Smooth muscle cell (in vitro differentiated cells): ENCODE data around the gene TRPC4. TPM values are rescaled to one million over a fixed set of nuclear protein-coding genes. Genes with fewer than 3 reads are reported as not detected.
A peak's percentile ranks its signal among the peaks of the same experiment; 100 is the strongest.

Experiments
- DNase-seq: peaks from one replicate; lab custom pipeline; 2025; ENCODE audit not compliant: unreplicated experiment; lab: John Stamatoyannopoulos, UW
- H2AFZ ChIP-seq: fragments of 200-600 bp; sonication (generic); 2 replicates; pipeline ENCODE4 v1.6.0; 2016; ENCODE audit warnings: antibody characterized with exemption, low read depth, mild to moderate bottlenecking
- H3F3A ChIP-seq: fragments of 200-600 bp; sonication (generic); 2 replicates; pipeline ENCODE4 v1.6.0; 2017; ENCODE audit warnings: antibody characterized with exemption, low read depth
- H3K27ac ChIP-seq: fragments of 200-600 bp; sonication (generic); 2 replicates; pipeline ENCODE4 v1.5.1; 2016; ENCODE audit warnings: low read depth, mild to moderate bottlenecking
- H3K27me3 ChIP-seq: fragments of 200-600 bp; sonication (generic); 2 replicates; pipeline ENCODE4 v1.6.1; 2016; ENCODE audit warnings: low read depth, mild to moderate bottlenecking
- H3K36me3 ChIP-seq: fragments of 200-600 bp; sonication (generic); 2 replicates; pipeline ENCODE4 v1.5.1; 2016; ENCODE audit warnings: low read depth
- H3K4me1 ChIP-seq: fragments of 200-600 bp; sonication (generic); 2 replicates; pipeline ENCODE4 v1.5.1; 2016; ENCODE audit warnings: low read depth
- H3K4me2 ChIP-seq: fragments of 200-600 bp; sonication (generic); 2 replicates; pipeline ENCODE4 v1.6.0; 2016; ENCODE audit warnings: mild to moderate bottlenecking
- H3K4me3 ChIP-seq: fragments of 200-600 bp; sonication (generic); 2 replicates; pipeline ENCODE4 v1.5.1; 2016; ENCODE audit warnings: mild to moderate bottlenecking
- H3K79me2 ChIP-seq: fragments of 200-600 bp; sonication (generic); 2 replicates; pipeline ENCODE4 v1.6.0; 2016; ENCODE audit warnings: low read depth, mild to moderate bottlenecking
- H3K9ac ChIP-seq: fragments of 200-600 bp; sonication (generic); 2 replicates; pipeline ENCODE4 v1.6.0; 2016; ENCODE audit warnings: low read depth
- H3K9me3 ChIP-seq: fragments of 200-600 bp; sonication (generic); replicated peaks from 2 replicates; pipeline ENCODE4 v1.5.1; 2016; ENCODE audit warnings: low read depth
- H4K20me1 ChIP-seq: fragments of 200-600 bp; sonication (generic); 2 replicates; pipeline ENCODE4 v1.6.0; 2016; ENCODE audit warnings: low read depth
- WGBS: methylation state at CpG from one replicate; pipeline ENCODE4 v1.1.7; 2016; ENCODE audit warnings: low lambda C conversion rate; 5-methylcytosine and 5-hydroxymethylcytosine counted together
- polyA plus RNA-seq: library from polyadenylated mRNA; unstranded; fragments of >200 nt; fragmentation: Nextera tagmentation; extraction: Ambion mirVana; gene quantifications from 2 replicates; pipeline ENCODE4 v1.2.1, GENCODE V29; 2016
- total RNA-seq: library from RNA; depleted of rRNA; stranded (reverse); fragments of >200 nt; gene quantifications from 2 replicates; pipeline ENCODE4 v1.2.3, GENCODE V29; 2014
- TF ChIP-seq, protein P1 (sequence below): fragments of 200-600 bp; sonication (generic); IDR thresholded peaks from 2 replicates; pipeline ENCODE4 v1.5.1; 2017; ENCODE audit warnings: borderline replicate concordance, mild to moderate bottlenecking, antibody characterized with exemption; ENCODE audit not compliant: insufficient read depth, poor library complexity, severe bottlenecking

Gene TRPC4
- total and polyA plus RNA-seq, 2 experiments from 2014 or later, result 0.09 TPM; not detected in 1

DNA sequence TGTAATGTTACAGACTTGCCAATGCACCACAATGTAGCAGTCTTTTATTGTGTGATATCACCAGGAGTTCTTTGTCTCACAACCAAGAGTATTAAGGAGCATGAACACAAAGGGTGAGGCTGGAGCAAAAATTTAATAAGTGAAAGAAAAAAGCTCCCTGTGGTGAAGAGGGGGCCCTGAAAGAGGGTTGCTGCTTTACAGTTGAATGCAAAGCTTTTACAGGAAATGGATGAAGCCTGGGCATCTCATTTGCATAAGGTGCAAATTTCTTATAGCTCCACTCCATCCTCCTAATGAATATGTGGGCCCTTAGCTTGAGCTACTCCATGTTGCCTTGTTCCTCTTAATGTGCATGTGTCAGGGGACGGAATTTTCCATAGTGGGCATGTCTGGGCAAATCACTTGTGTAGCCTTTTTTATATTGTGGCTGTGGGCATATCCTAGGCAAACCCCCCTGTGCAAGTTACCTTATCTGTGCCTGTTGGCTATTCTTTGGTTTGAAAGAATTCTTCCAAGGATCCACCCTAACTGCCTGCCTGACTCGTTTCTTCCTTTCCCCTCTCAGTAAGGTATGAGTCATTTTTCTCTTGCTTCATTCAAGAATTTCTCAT, 45.3 kb upstream of the TRPC4 start:
- Histone ChIP-seq H3K27ac (no peak overlapping the region), H2AFZ (peak overlapping the region; percentile 61), H3K9ac (no peak overlapping the region), H3K27me3 (no peaks in the 10 kb centered on the region), H3K4me2 (no peak overlapping the region), H3K4me3 (no peak overlapping the region), H3K36me3 (no peaks in the 10 kb centered on the region), H4K20me1 (no peaks in the 10 kb centered on the region), H3K4me1 (peaks cover 43% of the 10 kb centered on the region), H3K9me3 (no peaks in the 10 kb centered on the region), H3F3A (no peaks in the 10 kb centered on the region), H3K79me2 (no peaks in the 10 kb centered on the region)
- TF ChIP-seq, protein P1, sequence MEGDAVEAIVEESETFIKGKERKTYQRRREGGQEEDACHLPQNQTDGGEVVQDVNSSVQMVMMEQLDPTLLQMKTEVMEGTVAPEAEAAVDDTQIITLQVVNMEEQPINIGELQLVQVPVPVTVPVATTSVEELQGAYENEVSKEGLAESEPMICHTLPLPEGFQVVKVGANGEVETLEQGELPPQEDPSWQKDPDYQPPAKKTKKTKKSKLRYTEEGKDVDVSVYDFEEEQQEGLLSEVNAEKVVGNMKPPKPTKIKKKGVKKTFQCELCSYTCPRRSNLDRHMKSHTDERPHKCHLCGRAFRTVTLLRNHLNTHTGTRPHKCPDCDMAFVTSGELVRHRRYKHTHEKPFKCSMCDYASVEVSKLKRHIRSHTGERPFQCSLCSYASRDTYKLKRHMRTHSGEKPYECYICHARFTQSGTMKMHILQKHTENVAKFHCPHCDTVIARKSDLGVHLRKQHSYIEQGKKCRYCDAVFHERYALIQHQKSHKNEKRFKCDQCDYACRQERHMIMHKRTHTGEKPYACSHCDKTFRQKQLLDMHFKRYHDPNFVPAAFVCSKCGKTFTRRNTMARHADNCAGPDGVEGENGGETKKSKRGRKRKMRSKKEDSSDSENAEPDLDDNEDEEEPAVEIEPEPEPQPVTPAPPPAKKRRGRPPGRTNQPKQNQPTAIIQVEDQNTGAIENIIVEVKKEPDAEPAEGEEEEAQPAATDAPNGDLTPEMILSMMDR, result no peak
- no peak for DNase-seq
- 52% methylated on average over 2 of the region's 2 CpGs for WGBS

DNA sequence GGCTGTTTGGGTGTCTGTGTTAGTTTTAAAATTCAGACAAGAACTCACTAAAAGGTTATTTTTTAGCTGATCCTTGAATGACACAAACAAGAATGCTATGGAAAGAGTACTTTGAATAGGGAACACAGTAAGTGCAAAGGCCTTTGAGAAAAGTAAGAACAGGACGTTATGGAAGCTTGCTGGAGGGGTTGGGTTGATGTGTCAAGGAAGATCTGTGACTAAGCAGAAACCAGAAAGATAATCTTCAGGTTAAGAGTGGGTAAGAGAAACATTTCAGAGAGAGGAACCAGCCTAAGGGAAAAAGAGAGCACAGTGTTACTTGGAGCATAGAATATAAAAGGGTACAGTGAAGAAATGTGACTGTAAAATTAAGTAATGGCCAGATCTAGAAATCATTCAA, 41.2 kb upstream of the TRPC4 start:
- H3K9me3 ChIP-seq, result no peaks in the 10 kb centered on the region
- no peaks in the 10 kb centered on the region for H3K36me3 ChIP-seq
- H4K20me1 ChIP-seq, result no peaks in the 10 kb centered on the region
- 43% methylated on average over 1 of the region's 1 CpG for WGBS
- H3K79me2 ChIP-seq, result no peaks in the 10 kb centered on the region
- peaks cover 10% of the 10 kb centered on the region for H3K4me1 ChIP-seq
- no peaks in the 10 kb centered on the region for H3K27me3 ChIP-seq
- peak overlapping the region; percentile 16 for H2AFZ ChIP-seq
- no peak overlapping the region for H3K9ac ChIP-seq
- H3F3A ChIP-seq, result no peaks in the 10 kb centered on the region
- H3K27ac ChIP-seq, result no peak overlapping the region
- TF ChIP-seq, protein P1, result no peak
- no peak overlapping the region for H3K4me3 ChIP-seq
- DNase-seq, result no peak
- H3K4me2 ChIP-seq, result no peak overlapping the region

DNA sequence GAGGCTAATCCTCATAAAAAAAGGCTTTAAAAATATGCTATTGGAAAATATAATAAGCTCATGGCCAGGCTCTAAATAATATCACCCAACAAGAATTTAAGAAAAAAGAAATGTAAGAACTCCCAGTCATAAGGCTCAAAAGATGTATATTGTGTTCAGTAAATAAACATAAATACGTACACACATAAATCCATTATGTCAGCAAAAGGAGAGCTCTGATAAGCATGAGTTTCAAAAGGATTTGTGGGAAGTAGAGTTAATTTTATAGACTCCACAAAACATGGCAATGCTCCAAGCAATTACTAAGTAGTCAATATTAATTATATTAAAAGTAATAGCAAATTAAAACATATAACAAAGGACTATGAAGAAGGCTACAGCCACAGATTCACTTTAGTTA, 37.3 kb upstream of the TRPC4 start:
- H3K79me2 ChIP-seq, result no peaks in the 10 kb centered on the region

More for the DNA sequence above, 37.3 kb upstream of the TRPC4 start:
- no peak overlapping the region for H3K4me2 ChIP-seq
- no peak overlapping the region for H3K27ac ChIP-seq
- TF ChIP-seq, protein P1, result no peak
- no peaks in the 10 kb centered on the region for H3F3A ChIP-seq
- no peaks in the 10 kb centered on the region for H4K20me1 ChIP-seq
- DNase-seq, result no peak
- H3K4me3 ChIP-seq, result no peak overlapping the region
- 48% methylated on average over 1 of the region's 1 CpG for WGBS
- H3K27me3 ChIP-seq, result no peaks in the 10 kb centered on the region
- H3K36me3 ChIP-seq, result no peaks in the 10 kb centered on the region
- H3K9me3 ChIP-seq, result no peaks in the 10 kb centered on the region
- H3K9ac ChIP-seq, result no peak overlapping the region
- no peak overlapping the region for H2AFZ ChIP-seq
- no peaks in the 10 kb centered on the region for H3K4me1 ChIP-seq
